HG03060 (cell line): ENCODE data around the gene CEP162.
A peak's percentile ranks its signal among the peaks of the same experiment; 100 is the strongest.
"Not testable (repeated sequence)": the region's sequence is repeated elsewhere in the genome, so short reads cannot be mapped to it uniquely, and the experiment has no call there.

ENCODE experiments used
- ATAC-seq: cut with Tn5 transposase; IDR thresholded peaks from one replicate; pipeline ENCODE4 v1.9.1; 2021; ENCODE audit warnings: low read depth, moderate number of reproducible peaks; ENCODE audit not compliant: unreplicated experiment

CEP162 gene

GRCh38 chr6:84227434-84228197 lies at the start of gene CEP162:
TSS of gene CEP162 (minus strand) at chr6:84227643. CDS start at chr6:84226393, 1,250 bp downstream.
- peak; percentile 92 for ATAC-seq

GRCh38 chr6:84274856-84275255 lies 47.4 kb upstream of the CEP162 start:
- ATAC-seq, result no peak

GRCh38 chr6:84273048-84273809 lies 45.8 kb upstream of the CEP162 start:
- no peak for ATAC-seq

- no peak for ATAC-seq
Measured at GRCh38 chr6:84272298-84272697, 44.9 kb upstream of the CEP162 start.

GRCh38 chr6:84271061-84271716 lies 43.7 kb upstream of the CEP162 start:
- no peak for ATAC-seq

GRCh38 chr6:84269947-84270733 lies 42.7 kb upstream of the CEP162 start:
- ATAC-seq, result no peak

GRCh38 chr6:84268781-84269180 lies 41.3 kb upstream of the CEP162 start:
- no peak for ATAC-seq

GRCh38 chr6:84263557-84263956 lies 36.1 kb upstream of the CEP162 start:
- no peak for ATAC-seq

GRCh38 chr6:84260926-84261325 lies 33.5 kb upstream of the CEP162 start:
- no peak for ATAC-seq

- ATAC-seq, result no peak
Measured at GRCh38 chr6:84260196-84260595, 32.8 kb upstream of the CEP162 start.

- no peak for ATAC-seq
Measured at GRCh38 chr6:84258866-84259265, 31.4 kb upstream of the CEP162 start.

GRCh38 chr6:84258268-84258667 lies 30.8 kb upstream of the CEP162 start:
- no peak for ATAC-seq

GRCh38 chr6:84255641-84256040 lies 28.2 kb upstream of the CEP162 start:
- no peak for ATAC-seq

GRCh38 chr6:84253380-84253779 lies 25.9 kb upstream of the CEP162 start:
- no peak for ATAC-seq

GRCh38 chr6:84251891-84252539 lies 24.6 kb upstream of the CEP162 start:
- ATAC-seq, result no peak

GRCh38 chr6:84249724-84250123 lies 22.3 kb upstream of the CEP162 start:
- no peak for ATAC-seq

- not testable (repeated sequence) for ATAC-seq
Measured at GRCh38 chr6:84244416-84245081, 17.1 kb upstream of the CEP162 start.

GRCh38 chr6:84243240-84243639 lies 15.8 kb upstream of the CEP162 start:
- no peak for ATAC-seq

GRCh38 chr6:84242265-84242664 lies 14.8 kb upstream of the CEP162 start:
- no peak for ATAC-seq

- ATAC-seq, result no peak
Measured at GRCh38 chr6:84228198-84228543, 728 bp upstream of the CEP162 start.
